Activated T-helper 17 cell treated with anti-CD3 and anti-CD28 coated beads, Interleukin-2, amount 50 U/mL, for 72 hours (primary cell): ENCODE data around the gene MACROD1. TPM values are rescaled to one million over a fixed set of nuclear protein-coding genes. Genes with fewer than 3 reads are reported as not detected.

Experiments used
- ATAC-seq: fragments of 150-1000 bp; cut with Tn5 transposase; replicated peaks from 2 replicates; pipeline ENCODE4 v1.10.0; 2021; ENCODE audit warnings: mild to moderate bottlenecking, moderate library complexity
- H3K27ac Mint-ChIP-seq: one replicate; pipeline ENCODE4 v1.8.0; 2022; ENCODE audit warnings: mixed read lengths
- H3K27me3 Mint-ChIP-seq: one replicate; pipeline ENCODE4 v1.8.0; 2022; ENCODE audit warnings: mixed read lengths
- H3K36me3 Mint-ChIP-seq: one replicate; pipeline ENCODE4 v1.8.0; 2022; ENCODE audit warnings: low read depth, mild to moderate bottlenecking, mixed read lengths
- H3K4me1 Mint-ChIP-seq: one replicate; pipeline ENCODE4 v1.8.0; 2022; ENCODE audit warnings: mixed read lengths
- H3K4me3 Mint-ChIP-seq: one replicate; pipeline ENCODE4 v1.8.0; 2022; ENCODE audit warnings: mild to moderate bottlenecking, mixed read lengths
- H3K9me3 Mint-ChIP-seq: one replicate; pipeline ENCODE4 v1.8.0; 2022; ENCODE audit warnings: mixed read lengths
- total RNA-seq, 2 donors: library from RNA; stranded (reverse); gene quantifications; one replicate each; pipeline ENCODE4 v1.2.3, GENCODE V29; 2022

Gene MACROD1
- total RNA-seq, 2 donors from 2014 or later = 5.4 to 9.6 TPM

- no peaks in the 10 kb centered on the region for H3K9me3 Mint-ChIP-seq
- no peak for ATAC-seq
Measured at GRCh38 chr11:64104632-64105031, 61.3 kb downstream of the MACROD1 start.

GRCh38 chr11:64103277-64103985, 62.5 kb downstream of the MACROD1 start:
- no peaks in the 10 kb centered on the region for H3K27me3 Mint-ChIP-seq
- H3K4me1 Mint-ChIP-seq = no peaks in the 10 kb centered on the region
- H3K4me3 Mint-ChIP-seq = no peak overlapping the region
- no peaks in the 10 kb centered on the region for H3K9me3 Mint-ChIP-seq
- H3K27ac Mint-ChIP-seq = no peak overlapping the region
- no peaks in the 10 kb centered on the region for H3K36me3 Mint-ChIP-seq
- ATAC-seq = no peak

More at GRCh38 chr11:64104632-64105031, 61.3 kb downstream of the MACROD1 start:
- Mint-ChIP-seq H3K4me3 (no peak overlapping the region), H3K27me3 (no peaks in the 10 kb centered on the region), H3K27ac (no peak overlapping the region), H3K4me1 (no peaks in the 10 kb centered on the region), H3K36me3 (no peaks in the 10 kb centered on the region)

- no peaks in the 10 kb centered on the region for H3K9me3 Mint-ChIP-seq
- no peak overlapping the region for H3K4me3 Mint-ChIP-seq
- H3K27me3 Mint-ChIP-seq = no peaks in the 10 kb centered on the region
- H3K36me3 Mint-ChIP-seq = no peaks in the 10 kb centered on the region
- ATAC-seq = no peak
- H3K4me1 Mint-ChIP-seq = no peaks in the 10 kb centered on the region
- no peak overlapping the region for H3K27ac Mint-ChIP-seq
Measured at GRCh38 chr11:64102005-64102738, 63.7 kb downstream of the MACROD1 start.

GRCh38 chr11:64101461-64101860, 64.5 kb downstream of the MACROD1 start:
- no peaks in the 10 kb centered on the region for H3K27me3 Mint-ChIP-seq
- no peak overlapping the region for H3K27ac Mint-ChIP-seq
- ATAC-seq = no peak
- no peak overlapping the region for H3K4me3 Mint-ChIP-seq
- H3K9me3 Mint-ChIP-seq = no peaks in the 10 kb centered on the region
- no peaks in the 10 kb centered on the region for H3K36me3 Mint-ChIP-seq
- H3K4me1 Mint-ChIP-seq = no peaks in the 10 kb centered on the region

GRCh38 chr11:64100782-64101353, 65.0 kb downstream of the MACROD1 start:
- H3K4me1 Mint-ChIP-seq = no peaks in the 10 kb centered on the region
- ATAC-seq = no peak
- H3K4me3 Mint-ChIP-seq = no peak overlapping the region
- no peaks in the 10 kb centered on the region for H3K36me3 Mint-ChIP-seq
- H3K27ac Mint-ChIP-seq = no peak overlapping the region
- H3K27me3 Mint-ChIP-seq = no peaks in the 10 kb centered on the region
- no peaks in the 10 kb centered on the region for H3K9me3 Mint-ChIP-seq

- Mint-ChIP-seq H3K27me3 (no peaks in the 10 kb centered on the region), H3K36me3 (no peaks in the 10 kb centered on the region), H3K27ac (no peak overlapping the region), H3K4me1 (no peaks in the 10 kb centered on the region), H3K4me3 (no peak overlapping the region), H3K9me3 (no peaks in the 10 kb centered on the region)
- ATAC-seq = no peak
Measured at GRCh38 chr11:64100360-64100759, 65.6 kb downstream of the MACROD1 start.

- Mint-ChIP-seq H3K4me3 (no peak overlapping the region), H3K9me3 (no peaks in the 10 kb centered on the region), H3K4me1 (no peaks in the 10 kb centered on the region), H3K36me3 (no peaks in the 10 kb centered on the region), H3K27me3 (no peaks in the 10 kb centered on the region), H3K27ac (no peak overlapping the region)
- ATAC-seq = no peak
Measured at GRCh38 chr11:64099436-64099835, 66.5 kb downstream of the MACROD1 start.

- H3K9me3 Mint-ChIP-seq = no peaks in the 10 kb centered on the region
- H3K36me3 Mint-ChIP-seq = no peaks in the 10 kb centered on the region
- no peak for ATAC-seq
- H3K27ac Mint-ChIP-seq = no peak overlapping the region
- H3K4me3 Mint-ChIP-seq = no peak overlapping the region
- no peaks in the 10 kb centered on the region for H3K27me3 Mint-ChIP-seq
- H3K4me1 Mint-ChIP-seq = no peaks in the 10 kb centered on the region
Measured at GRCh38 chr11:64098318-64098831, 67.5 kb downstream of the MACROD1 start.

GRCh38 chr11:64097468-64098317, 68.2 kb downstream of the MACROD1 start:
- no peak overlapping the region for H3K27ac Mint-ChIP-seq
- H3K4me1 Mint-ChIP-seq = no peaks in the 10 kb centered on the region
- H3K36me3 Mint-ChIP-seq = no peaks in the 10 kb centered on the region
- H3K27me3 Mint-ChIP-seq = no peaks in the 10 kb centered on the region
- H3K9me3 Mint-ChIP-seq = no peaks in the 10 kb centered on the region
- H3K4me3 Mint-ChIP-seq = no peak overlapping the region
- no peak for ATAC-seq

- no peaks in the 10 kb centered on the region for H3K4me1 Mint-ChIP-seq
- ATAC-seq = no peak
- no peaks in the 10 kb centered on the region for H3K36me3 Mint-ChIP-seq
- no peak overlapping the region for H3K4me3 Mint-ChIP-seq
- no peak overlapping the region for H3K27ac Mint-ChIP-seq
- H3K9me3 Mint-ChIP-seq = no peaks in the 10 kb centered on the region
- H3K27me3 Mint-ChIP-seq = no peaks in the 10 kb centered on the region
Measured at GRCh38 chr11:64096835-64097234, 69.1 kb downstream of the MACROD1 start.

- Mint-ChIP-seq H3K27ac (no peak overlapping the region), H3K4me3 (no peak overlapping the region), H3K27me3 (no peaks in the 10 kb centered on the region)
Measured at GRCh38 chr11:64095949-64096348, 70.0 kb downstream of the MACROD1 start.

GRCh38 chr11:64095273-64095817, 70.6 kb downstream of the MACROD1 start:
- Mint-ChIP-seq H3K27ac (no peak overlapping the region), H3K4me3 (no peak overlapping the region), H3K36me3 (no peaks in the 10 kb centered on the region), H3K9me3 (no peaks in the 10 kb centered on the region), H3K4me1 (no peaks in the 10 kb centered on the region), H3K27me3 (no peaks in the 10 kb centered on the region)
- ATAC-seq = no peak

More at GRCh38 chr11:64095949-64096348, 70.0 kb downstream of the MACROD1 start:
- H3K36me3 Mint-ChIP-seq = no peaks in the 10 kb centered on the region
- no peaks in the 10 kb centered on the region for H3K9me3 Mint-ChIP-seq
- no peak for ATAC-seq
- H3K4me1 Mint-ChIP-seq = no peaks in the 10 kb centered on the region

GRCh38 chr11:64094463-64095260, 71.3 kb downstream of the MACROD1 start:
- Mint-ChIP-seq H3K4me3 (no peak overlapping the region), H3K4me1 (no peaks in the 10 kb centered on the region), H3K27ac (no peak overlapping the region), H3K36me3 (no peaks in the 10 kb centered on the region), H3K9me3 (no peaks in the 10 kb centered on the region), H3K27me3 (no peaks in the 10 kb centered on the region)
- ATAC-seq = no peak
